ENCODE results near the gene PLET1. TPM values are rescaled to one million over a fixed set of nuclear protein-coding genes. Genes with fewer than 3 reads are reported as not detected.

The PLET1 gene
- total RNA-seq, 1 donor from 2014 or later: not detected

- Histone ChIP-seq H2AFZ (replicated peaks) (no peak overlapping the region), H3F3A (ENCODE audit: low read depth) (no peaks in the 10 kb centered on the region), H3K4me1 (no peaks in the 10 kb centered on the region), H4K20me1 (ENCODE audit: low read depth) (no peaks in the 10 kb centered on the region), H3K36me3 (no peaks in the 10 kb centered on the region), H3K4me3 (no peak overlapping the region), H3K27ac (no peak overlapping the region), H3K79me2 (ENCODE audit: low read depth) (no peaks in the 10 kb centered on the region), H3K27me3 (no peaks in the 10 kb centered on the region), H3K4me2 (no peak overlapping the region), H3K9ac (no peak overlapping the region), H3K9me3 (ENCODE audit: low read depth) (no peaks in the 10 kb centered on the region)
- Mint-ChIP-seq H3K4me3 (no peak overlapping the region), H3K27me3 (ENCODE audit: insufficient read depth, low read depth) (no peaks in the 10 kb centered on the region), H3K36me3 (peaks cover 20% of the 10 kb centered on the region), H3K9me3 (no peaks in the 10 kb centered on the region), H3K27ac (no peak overlapping the region), H3K4me1 (no peaks in the 10 kb centered on the region)
- no peak for DNase-seq (ENCODE audit: low spot score)
- TF ChIP-seq EZH2 (IDR thresholded peaks at IDR 0.05) (no peak), EZH2phosphoT487 (IDR thresholded peaks at IDR 0.05) (no peak), CTCF (IDR thresholded peaks at IDR 0.05) (no peak)
Observed at GRCh38 chr11:112235750-112236390, 24.8 kb downstream of the PLET1 start.

- H3K36me3 ChIP-seq: no peaks in the 10 kb centered on the region
- H3K4me1 ChIP-seq: peaks cover 10% of the 10 kb centered on the region
- no peaks in the 10 kb centered on the region for H3K9me3 ChIP-seq (ENCODE audit: low read depth)
- H3K36me3 Mint-ChIP-seq: peaks cover 20% of the 10 kb centered on the region
- no peaks in the 10 kb centered on the region for H3K27me3 ChIP-seq
- no peak for TF ChIP-seq EZH2 (IDR thresholded peaks at IDR 0.05)
- no peak for TF ChIP-seq EZH2phosphoT487 (IDR thresholded peaks at IDR 0.05)
- TF ChIP-seq CTCF (IDR thresholded peaks at IDR 0.05): no peak
- H3F3A ChIP-seq (ENCODE audit: low read depth): no peaks in the 10 kb centered on the region
- no peak for DNase-seq (ENCODE audit: low spot score)
- H3K4me3 Mint-ChIP-seq: no peak overlapping the region
- no peak overlapping the region for H3K27ac Mint-ChIP-seq
- H3K4me3 ChIP-seq: no peak overlapping the region
- H3K27ac ChIP-seq: no peak overlapping the region
- H3K4me2 ChIP-seq: no peak overlapping the region
- no peaks in the 10 kb centered on the region for H4K20me1 ChIP-seq (ENCODE audit: low read depth)
- H3K79me2 ChIP-seq (ENCODE audit: low read depth): peaks cover 27% of the 10 kb centered on the region
- H3K9ac ChIP-seq: peak overlapping the region; percentile 22
- peaks cover 12% of the 10 kb centered on the region for H3K4me1 Mint-ChIP-seq
- peaks cover 3% of the 10 kb centered on the region for H3K27me3 Mint-ChIP-seq (ENCODE audit: insufficient read depth, low read depth)
- no peaks in the 10 kb centered on the region for H3K9me3 Mint-ChIP-seq
- no peak overlapping the region for H2AFZ ChIP-seq (replicated peaks)
Observed at GRCh38 chr11:112231952-112232351, 28.7 kb downstream of the PLET1 start.

GRCh38 chr11:112229746-112230433, 30.8 kb downstream of the PLET1 start:
- Histone ChIP-seq H3K4me3 (no peak overlapping the region), H3K27me3 (no peaks in the 10 kb centered on the region), H3K4me2 (no peak overlapping the region), H3K9me3 (ENCODE audit: low read depth) (no peaks in the 10 kb centered on the region), H3K4me1 (peaks cover 10% of the 10 kb centered on the region), H3F3A (ENCODE audit: low read depth) (no peaks in the 10 kb centered on the region), H4K20me1 (ENCODE audit: low read depth) (no peaks in the 10 kb centered on the region), H3K36me3 (no peaks in the 10 kb centered on the region), H3K9ac (no peak overlapping the region), H3K27ac (no peak overlapping the region), H3K79me2 (ENCODE audit: low read depth) (peaks cover 32% of the 10 kb centered on the region), H2AFZ (replicated peaks) (no peak overlapping the region)
- no peak overlapping the region for H3K27ac Mint-ChIP-seq
- no peaks in the 10 kb centered on the region for H3K9me3 Mint-ChIP-seq
- peaks cover 15% of the 10 kb centered on the region for H3K4me1 Mint-ChIP-seq
- H3K4me3 Mint-ChIP-seq: no peak overlapping the region
- DNase-seq (ENCODE audit: low spot score): no peak
- peaks cover 8% of the 10 kb centered on the region for H3K36me3 Mint-ChIP-seq
- no peak for TF ChIP-seq CTCF (IDR thresholded peaks at IDR 0.05)
- no peak for TF ChIP-seq EZH2 (IDR thresholded peaks at IDR 0.05)
- no peak for TF ChIP-seq EZH2phosphoT487 (IDR thresholded peaks at IDR 0.05)
- peaks cover 3% of the 10 kb centered on the region for H3K27me3 Mint-ChIP-seq (ENCODE audit: insufficient read depth, low read depth)
